Astrocyte of the spinal cord (primary cell): Measurements from ENCODE around the gene AK9.

Source experiments
- DNase-seq: peaks from one replicate; pipeline ENCODE4 v3.0.0; 2011; ENCODE audit warnings: low read depth, low spot score
- H3K4me3 ChIP-seq: 2 replicates; pipeline ENCODE4 v1.5.1; 2011; ENCODE audit warnings: low read depth, mild to moderate bottlenecking, low read length, moderate library complexity
- CTCF ChIP-seq: IDR thresholded peaks from 2 replicates; pipeline ENCODE4 v1.5.1; 2012; ENCODE audit warnings: low read depth, mild to moderate bottlenecking, low read length, inconsistent platforms
- in situ Hi-C: cut with HindIII; loops from 2 replicates; pipeline ENCODE4 v1.10.0; 2017; ENCODE audit warnings: low sequenced_read_pairs

AK9 gene

GRCh38 chr6:109722564-109723254 lies 31.7 kb upstream of the AK9 start:
- TF ChIP-seq CTCF, result no peak
- no peak overlapping the region for H3K4me3 ChIP-seq
- in situ Hi-C loops, result no loop called here
- DNase-seq, result no peak

DNA sequence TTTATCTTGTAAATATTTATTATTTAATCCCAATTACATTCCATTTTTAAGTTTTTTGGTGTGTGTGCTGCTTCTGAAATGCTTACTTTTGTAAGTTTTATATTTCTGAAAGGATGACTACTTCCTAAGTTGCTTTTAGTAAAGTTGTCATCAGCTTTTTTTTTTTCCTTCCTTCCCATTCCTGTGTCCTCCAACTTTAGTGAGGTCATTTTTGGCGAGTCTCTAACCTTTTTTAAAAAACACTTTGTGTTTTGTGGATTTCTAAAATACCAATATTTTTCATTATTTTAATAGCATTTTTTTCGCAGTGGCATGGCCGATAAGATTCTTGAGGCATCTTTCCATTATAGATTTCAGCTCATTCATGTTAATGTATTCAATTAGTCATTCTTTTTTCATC lies 31.0 kb upstream of the AK9 start:
- no peak overlapping the region for H3K4me3 ChIP-seq
- TF ChIP-seq CTCF, result no peak
- DNase-seq, result no peak
- in situ Hi-C loops, result no loop called here

- no peak for DNase-seq
- in situ Hi-C loops, result no loop called here
- H3K4me3 ChIP-seq, result no peak overlapping the region
- no peak for TF ChIP-seq CTCF
These were observed 29.3 kb upstream of the AK9 start for GRCh38 chr6:109720311-109720710.

DNA sequence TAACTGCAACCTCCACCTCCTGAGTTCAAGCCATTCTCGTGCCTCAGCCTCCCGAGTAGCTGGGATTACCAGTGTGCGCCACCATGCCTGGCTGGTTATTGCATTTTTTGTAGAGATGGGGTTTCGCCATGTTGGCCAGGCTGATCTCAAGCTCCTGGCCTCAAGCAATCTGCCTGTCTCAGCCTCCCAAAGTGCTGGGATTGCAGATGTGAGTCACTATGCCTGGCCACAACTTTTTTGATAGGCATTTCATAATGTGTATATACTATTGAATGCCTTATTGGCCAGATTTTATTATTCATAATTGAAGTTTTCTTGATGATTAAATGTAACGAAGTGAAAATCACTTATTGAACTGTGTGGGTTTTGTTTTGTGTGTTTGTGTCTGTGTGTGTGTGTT lies 28.0 kb upstream of the AK9 start:
- DNase-seq, result no peak
- no peak overlapping the region for H3K4me3 ChIP-seq
- no peak for TF ChIP-seq CTCF
- in situ Hi-C loops, result no loop called here

DNA sequence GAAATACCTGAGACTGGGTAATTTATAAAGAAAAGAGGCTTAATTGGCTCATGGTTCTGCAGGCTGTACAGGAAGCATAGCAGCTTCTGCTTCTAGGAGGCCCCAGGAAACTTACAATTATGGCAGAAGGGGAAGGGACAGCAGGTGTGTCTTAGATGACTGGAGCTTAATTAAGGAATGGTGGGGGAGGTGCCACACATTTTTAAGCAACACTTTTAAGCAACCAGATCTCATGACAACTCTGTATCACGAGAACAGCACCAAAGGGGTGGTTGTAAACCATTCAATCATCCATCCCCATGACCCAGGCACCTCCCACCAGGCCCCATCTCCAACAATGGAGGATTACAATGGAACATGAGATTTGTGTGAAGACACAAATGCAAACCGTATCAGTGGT lies 27.0 kb upstream of the AK9 start:
- H3K4me3 ChIP-seq, result no peak overlapping the region
- TF ChIP-seq CTCF, result no peak
- in situ Hi-C loops, result no loop called here
- DNase-seq, result no peak

- DNase-seq, result no peak
- H3K4me3 ChIP-seq, result no peak overlapping the region
- no peak for TF ChIP-seq CTCF
- in situ Hi-C loops, result no loop called here
These were observed 24.6 kb upstream of the AK9 start for GRCh38 chr6:109715616-109716015.
